Gastrocnemius medialis (tissue), 4 donors: ENCODE data around the gene HDAC4.

Source experiments
- POLR2A ChIP-seq, 2 donors: fragments of 450-650 bp; IDR thresholded peaks; one replicate each; pipeline ENCODE4 v1.6.1; 2017; ENCODE audit warnings: antibody characterized with exemption in 2 of 2, mild to moderate bottlenecking in 2 of 2, moderate library complexity in 2 of 2
- TF ChIP-seq, protein P1 (sequence below), 5 experiments: fragments of 450-650 bp in 3 of 5; fragments of 200-600 bp in 2 of 5; sonication (generic) in 2 of 5; IDR thresholded peaks in 4 of 5; conservative IDR thresholded peaks in 1 of 5; 1 replicate in 4 of 5; 2 replicates in 1 of 5; pipeline ENCODE4 v1.5.1; 2016 to 2019; ENCODE audit warnings: antibody characterized with exemption in 5 of 5, mild to moderate bottlenecking in 3 of 5, moderate library complexity in 3 of 5

DNA sequence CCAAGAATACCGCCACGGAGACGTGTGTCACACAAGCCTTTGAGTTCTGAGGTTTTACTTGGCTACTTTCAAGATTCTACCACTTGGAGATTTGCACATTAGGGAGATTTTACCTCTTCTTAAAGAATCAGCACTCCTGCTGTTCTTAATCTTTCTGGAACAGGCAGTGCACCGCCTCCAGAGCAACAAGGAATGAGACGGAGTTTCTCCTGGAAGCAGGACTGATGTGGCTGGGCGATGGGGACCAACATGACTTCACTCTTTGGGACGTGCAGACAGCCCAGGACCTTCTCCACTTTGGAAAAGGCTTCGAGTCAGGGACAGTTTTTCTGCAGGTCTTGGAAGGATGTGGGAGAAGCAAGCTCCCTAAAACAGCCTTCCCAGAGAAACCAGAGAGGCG lies 255.2 kb downstream of the HDAC4 start:
- TF ChIP-seq, protein P1, sequence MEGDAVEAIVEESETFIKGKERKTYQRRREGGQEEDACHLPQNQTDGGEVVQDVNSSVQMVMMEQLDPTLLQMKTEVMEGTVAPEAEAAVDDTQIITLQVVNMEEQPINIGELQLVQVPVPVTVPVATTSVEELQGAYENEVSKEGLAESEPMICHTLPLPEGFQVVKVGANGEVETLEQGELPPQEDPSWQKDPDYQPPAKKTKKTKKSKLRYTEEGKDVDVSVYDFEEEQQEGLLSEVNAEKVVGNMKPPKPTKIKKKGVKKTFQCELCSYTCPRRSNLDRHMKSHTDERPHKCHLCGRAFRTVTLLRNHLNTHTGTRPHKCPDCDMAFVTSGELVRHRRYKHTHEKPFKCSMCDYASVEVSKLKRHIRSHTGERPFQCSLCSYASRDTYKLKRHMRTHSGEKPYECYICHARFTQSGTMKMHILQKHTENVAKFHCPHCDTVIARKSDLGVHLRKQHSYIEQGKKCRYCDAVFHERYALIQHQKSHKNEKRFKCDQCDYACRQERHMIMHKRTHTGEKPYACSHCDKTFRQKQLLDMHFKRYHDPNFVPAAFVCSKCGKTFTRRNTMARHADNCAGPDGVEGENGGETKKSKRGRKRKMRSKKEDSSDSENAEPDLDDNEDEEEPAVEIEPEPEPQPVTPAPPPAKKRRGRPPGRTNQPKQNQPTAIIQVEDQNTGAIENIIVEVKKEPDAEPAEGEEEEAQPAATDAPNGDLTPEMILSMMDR (IDR thresholded peaks at IDR 0.05 in 4 of 5, conservative IDR thresholded peaks at IDR 0.05 in 1 of 5): no peak
- no peak for TF ChIP-seq POLR2A (IDR thresholded peaks at IDR 0.05)
